Measurements from ENCODE around the gene TM7SF3.
"Not testable (repeated sequence)": the region's sequence is repeated elsewhere in the genome, so short reads cannot be mapped to it uniquely, and the experiment has no call there.

The TM7SF3 gene

GRCh38 chr12:27014085-27014858 is at the start of gene TM7SF3:
Gene TM7SF3 (minus strand): TSS chr12:27014384. CDS start chr12:27014168, 216 bp downstream.
- DNase-seq (ENCODE audit: low read depth) = no peak

GRCh38 chr12:27063250-27063851 is 49.2 kb upstream of the TM7SF3 start:
- DNase-seq (ENCODE audit: low read depth) = no peak

DNA sequence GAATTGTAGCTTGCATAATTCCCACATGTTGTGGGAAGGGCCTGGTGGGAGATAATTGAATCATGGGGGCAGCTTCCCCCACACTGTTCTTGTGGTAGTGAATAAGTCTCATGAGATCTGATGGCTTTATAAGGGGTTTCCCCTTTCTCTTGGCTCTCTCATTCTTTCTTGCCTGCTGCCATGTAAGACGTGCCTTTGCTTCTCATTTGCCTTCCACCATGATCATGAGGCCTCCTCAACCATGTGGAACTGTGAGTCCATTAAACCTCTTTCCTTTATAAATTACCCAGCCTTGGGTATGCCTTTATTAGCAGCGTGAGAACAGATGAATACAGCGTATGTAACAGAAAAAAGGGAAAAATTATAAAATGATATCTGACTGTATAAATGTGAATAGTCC is 47.1 kb upstream of the TM7SF3 start:
- DNase-seq (ENCODE audit: low read depth) = no peak

GRCh38 chr12:27060740-27061139 is 46.6 kb upstream of the TM7SF3 start:
- no peak for DNase-seq (ENCODE audit: low read depth)

- no peak for DNase-seq (ENCODE audit: low read depth)
Observed at GRCh38 chr12:27057543-27057942, 43.4 kb upstream of the TM7SF3 start.

- DNase-seq (ENCODE audit: low read depth) = no peak
Observed at GRCh38 chr12:27055966-27056365, 41.8 kb upstream of the TM7SF3 start.

DNA sequence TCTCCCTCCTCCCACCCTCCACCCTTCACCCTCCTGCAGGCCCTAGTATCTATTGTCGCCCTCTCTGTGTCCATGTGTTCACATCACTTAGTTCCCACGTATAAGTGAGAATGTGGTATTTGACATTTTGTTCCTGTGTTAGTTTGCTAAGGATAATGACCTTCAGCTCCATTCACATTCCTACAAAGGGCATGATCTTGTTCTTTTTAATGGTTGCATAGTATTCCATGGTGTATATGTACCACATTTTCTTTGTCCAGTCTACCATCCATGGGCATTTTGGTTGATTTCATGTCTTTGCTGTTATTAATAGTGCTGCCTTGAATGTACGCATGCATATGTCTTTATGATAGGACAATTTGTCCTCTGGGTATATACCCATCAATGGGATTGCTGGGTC is 38.6 kb upstream of the TM7SF3 start:
- DNase-seq (ENCODE audit: low read depth) = no peak

GRCh38 chr12:27052176-27052575 is 38.0 kb upstream of the TM7SF3 start:
- DNase-seq (ENCODE audit: low read depth) = no peak

GRCh38 chr12:27048822-27049752 is 34.9 kb upstream of the TM7SF3 start:
- peak; percentile 44 for DNase-seq (ENCODE audit: low read depth)

DNA sequence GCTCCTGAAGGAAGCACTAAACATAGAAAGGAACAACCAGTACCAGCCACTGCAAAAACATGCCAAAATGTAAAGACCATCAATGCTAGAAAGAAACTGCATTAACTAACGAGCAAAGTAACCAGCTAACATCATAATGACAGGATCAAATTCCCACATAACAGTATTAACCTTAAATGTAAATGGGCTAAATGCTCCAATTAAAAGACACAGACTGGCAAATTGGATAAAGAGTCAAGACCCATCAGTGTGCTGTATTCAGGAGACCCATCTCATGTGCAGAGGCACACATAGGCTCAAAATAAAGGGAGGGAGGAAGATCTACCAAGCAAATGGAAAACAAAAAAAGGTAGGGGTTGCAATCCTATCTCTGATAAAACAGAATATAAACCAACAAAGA is 27.8 kb upstream of the TM7SF3 start:
- not testable (repeated sequence) for DNase-seq (ENCODE audit: low read depth)

GRCh38 chr12:27040637-27041036 is 26.5 kb upstream of the TM7SF3 start:
- DNase-seq (ENCODE audit: low read depth) = not testable (repeated sequence)

DNA sequence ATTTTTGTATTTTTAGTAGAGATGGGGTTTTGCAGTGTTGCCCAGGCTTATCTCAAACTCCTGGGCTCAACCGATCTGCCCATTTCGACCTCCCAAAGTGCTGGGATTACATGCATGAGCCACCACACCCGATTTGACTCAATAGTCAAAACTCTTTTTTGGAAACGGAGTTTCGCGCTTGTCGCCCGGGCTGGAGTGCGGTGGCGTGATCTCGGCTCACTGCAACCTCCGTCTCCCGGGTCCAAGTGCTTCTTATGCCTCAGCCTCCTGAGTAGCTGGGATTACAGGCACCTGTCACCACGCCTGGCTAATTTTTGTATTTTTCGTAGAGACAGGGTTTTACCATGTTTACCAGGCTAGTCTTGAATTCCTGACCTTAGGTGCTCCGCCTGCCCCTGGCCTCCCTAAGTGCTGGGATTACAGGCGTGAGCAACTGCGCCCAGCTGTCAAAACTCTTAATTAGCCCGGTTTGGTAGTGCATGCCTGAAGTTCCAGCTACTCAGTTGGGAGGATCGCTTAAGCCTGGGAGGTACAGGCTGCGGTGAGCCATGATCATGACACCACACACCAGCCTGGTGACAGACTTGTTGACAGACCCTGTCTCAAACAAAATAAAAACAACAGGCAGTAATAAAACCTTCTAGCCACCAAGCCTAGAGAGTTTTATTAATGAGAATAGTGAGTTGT is 20.6 kb upstream of the TM7SF3 start:
- no peak for DNase-seq (ENCODE audit: low read depth)

DNA sequence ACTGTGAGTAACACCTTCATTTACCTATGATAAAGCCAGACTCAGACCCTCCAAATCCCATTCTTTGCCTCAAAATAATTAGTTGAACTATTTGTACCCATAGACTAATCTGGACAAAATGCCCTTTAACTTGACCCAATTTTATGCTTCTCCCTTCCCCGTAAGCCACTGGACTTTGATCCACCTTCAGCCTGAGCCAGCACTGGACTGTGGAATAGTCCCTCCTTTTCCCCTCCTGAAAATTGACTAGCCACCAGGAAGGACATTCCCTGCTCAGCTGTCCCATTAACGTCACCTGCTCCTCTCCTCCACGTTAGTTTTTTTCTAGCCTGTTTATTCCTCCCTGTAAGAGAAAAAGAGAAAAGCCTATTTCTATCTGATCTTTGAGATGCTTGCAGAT is 18.5 kb upstream of the TM7SF3 start:
- DNase-seq (ENCODE audit: low read depth) = no peak

- no peak for DNase-seq (ENCODE audit: low read depth)
Observed at GRCh38 chr12:27031531-27031930, 17.3 kb upstream of the TM7SF3 start.

DNA sequence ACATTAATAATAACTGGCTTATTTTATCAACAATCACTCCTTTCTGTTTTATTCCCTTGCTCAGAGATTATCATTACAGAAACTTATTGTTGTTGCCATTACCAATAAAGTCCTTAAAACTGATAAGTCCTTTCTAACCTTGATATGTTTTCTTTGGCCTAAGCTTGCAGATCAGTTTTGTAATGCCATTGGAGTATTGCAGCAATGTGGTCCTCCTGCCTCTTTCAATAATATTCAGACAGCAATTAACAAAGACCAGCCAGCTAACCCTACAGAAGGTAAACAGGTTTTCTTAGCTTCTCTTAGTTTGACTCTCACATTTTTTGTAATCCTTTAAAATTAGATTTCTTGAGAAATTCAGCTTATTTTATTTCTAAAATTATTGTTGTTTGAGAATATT is 12.1 kb upstream of the TM7SF3 start:
- DNase-seq (ENCODE audit: low read depth) = no peak

- DNase-seq (ENCODE audit: low read depth) = no peak
Observed at GRCh38 chr12:27025116-27025515, 10.9 kb upstream of the TM7SF3 start.

GRCh38 chr12:27024291-27024690 is 10.1 kb upstream of the TM7SF3 start:
- no peak for DNase-seq (ENCODE audit: low read depth)

DNA sequence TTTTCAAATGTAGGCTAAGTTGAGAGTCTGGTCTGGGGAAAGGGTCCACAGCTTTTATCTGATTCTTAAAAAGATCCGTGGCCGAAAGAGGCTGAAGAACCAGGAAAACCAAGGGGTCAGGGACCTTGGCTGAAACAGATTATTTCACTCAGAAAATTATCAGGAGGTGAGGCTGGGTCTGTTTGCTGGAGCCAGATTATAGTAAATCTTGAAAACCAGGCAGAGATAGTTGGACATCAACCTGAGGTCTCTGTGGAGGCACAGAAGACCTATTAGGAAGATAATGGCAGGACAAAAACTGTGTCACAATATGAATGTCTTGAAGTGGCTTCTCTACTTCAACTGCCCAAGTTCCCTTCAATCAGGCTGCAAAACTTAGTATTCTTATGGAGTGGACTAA is 6.6 kb upstream of the TM7SF3 start:
- no peak for DNase-seq (ENCODE audit: low read depth)

DNA sequence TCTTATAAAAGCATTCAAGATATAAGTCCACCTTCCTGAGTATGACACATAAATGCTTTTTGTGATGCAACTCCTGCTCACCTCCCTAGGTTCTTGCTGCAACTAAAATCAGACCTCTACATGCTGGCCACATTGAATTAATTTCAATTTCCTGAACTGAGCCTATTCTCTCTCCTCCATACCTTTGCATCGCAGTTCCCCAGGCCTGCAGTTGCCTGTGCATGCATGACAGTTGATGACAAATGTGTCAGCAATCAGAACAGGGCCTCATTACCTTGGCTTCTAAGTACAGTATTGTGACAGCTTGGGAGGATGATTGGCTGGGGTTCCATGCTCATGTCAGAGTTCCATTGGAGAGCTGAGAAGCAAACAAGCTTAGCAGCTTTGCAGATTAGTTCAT is 3.9 kb upstream of the TM7SF3 start:
- no peak for DNase-seq (ENCODE audit: low read depth)

- not testable (repeated sequence) for DNase-seq (ENCODE audit: low read depth)
Observed at GRCh38 chr12:27017163-27017823, 3.1 kb upstream of the TM7SF3 start.

DNA sequence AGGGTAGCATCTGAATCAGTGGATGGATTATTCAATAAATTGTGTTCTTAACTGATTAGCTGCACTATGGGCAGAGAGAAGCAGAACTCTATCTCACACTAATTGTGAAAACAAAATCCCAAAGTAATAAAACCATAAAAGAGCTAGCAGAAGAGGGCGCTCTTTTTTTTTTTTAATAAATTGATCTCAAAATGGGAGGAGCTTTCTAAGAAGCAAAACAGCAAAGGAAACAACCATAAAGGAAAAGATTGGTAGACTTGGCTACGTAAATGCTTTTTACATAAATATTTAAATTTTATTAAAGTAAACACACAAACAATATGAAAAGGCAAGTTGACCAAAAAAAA is 1.5 kb upstream of the TM7SF3 start:
- no peak for DNase-seq (ENCODE audit: low read depth)
